CD4-positive, alpha-beta T cell treated with Interleukin-1 beta for 1 hour (primary cell): ENCODE results near the gene SYNE2.
A peak's percentile ranks its signal among the peaks of the same experiment; 100 is the strongest.

Source experiments
- DNase-seq, 2 donors: peaks; one replicate each; pipeline ENCODE4 v3.0.0-alpha.2; 2020 to 2022

Gene SYNE2

DNA sequence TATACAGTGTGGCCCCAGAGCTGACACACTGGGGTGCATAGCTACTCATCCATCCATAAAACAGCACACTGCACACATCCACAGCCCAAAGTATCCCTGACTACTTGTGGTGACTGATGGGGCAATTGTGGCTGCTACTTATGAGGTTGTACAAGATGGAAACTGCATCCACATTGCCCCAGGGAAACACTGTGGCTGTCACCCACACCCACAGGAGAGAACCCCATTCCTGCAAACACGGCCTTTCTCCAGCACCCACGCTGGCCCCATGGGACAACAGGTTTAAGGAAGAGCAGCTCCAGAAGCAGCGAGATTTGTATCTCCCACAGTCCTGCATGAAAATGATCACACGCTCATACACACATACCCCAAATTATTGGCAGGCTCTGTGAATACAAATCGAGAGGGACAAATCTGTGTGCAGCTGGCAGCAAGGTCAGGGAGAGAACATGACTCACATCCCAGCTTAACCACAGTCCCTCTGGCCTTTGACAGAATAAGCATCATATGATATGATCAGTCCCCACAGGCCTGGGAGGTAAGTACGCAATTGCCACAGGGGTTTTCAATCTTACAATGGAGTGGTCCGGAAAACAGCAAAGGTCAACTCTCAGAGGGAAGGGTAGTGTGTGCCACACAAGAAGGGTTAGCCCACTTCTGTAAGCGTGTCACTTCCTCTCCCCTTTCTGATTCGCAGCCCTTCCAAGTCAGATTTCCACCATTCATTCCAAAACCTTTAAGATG, 379.5 kb downstream of the SYNE2 start:
- DNase-seq, result no peak

DNA sequence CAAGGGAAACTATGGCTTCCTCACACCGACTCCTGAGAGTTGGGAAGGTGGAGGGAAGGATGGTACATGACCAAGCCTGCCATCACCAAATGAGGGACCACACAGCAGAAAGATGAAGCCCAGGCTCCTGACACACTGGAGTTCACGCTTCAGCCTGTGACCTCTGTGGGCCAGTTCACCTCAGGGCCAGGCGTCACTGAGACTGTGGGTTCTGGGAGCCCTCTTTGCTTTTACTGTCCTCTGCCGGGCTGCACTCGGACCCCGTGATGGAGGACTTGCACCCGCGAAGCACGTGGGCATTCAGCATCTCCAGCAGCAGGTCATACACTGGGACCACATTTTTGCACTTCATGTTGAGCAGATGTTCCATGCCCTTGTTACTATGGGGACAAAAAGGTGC, 380.1 kb downstream of the SYNE2 start:
- no peak for DNase-seq

DNA sequence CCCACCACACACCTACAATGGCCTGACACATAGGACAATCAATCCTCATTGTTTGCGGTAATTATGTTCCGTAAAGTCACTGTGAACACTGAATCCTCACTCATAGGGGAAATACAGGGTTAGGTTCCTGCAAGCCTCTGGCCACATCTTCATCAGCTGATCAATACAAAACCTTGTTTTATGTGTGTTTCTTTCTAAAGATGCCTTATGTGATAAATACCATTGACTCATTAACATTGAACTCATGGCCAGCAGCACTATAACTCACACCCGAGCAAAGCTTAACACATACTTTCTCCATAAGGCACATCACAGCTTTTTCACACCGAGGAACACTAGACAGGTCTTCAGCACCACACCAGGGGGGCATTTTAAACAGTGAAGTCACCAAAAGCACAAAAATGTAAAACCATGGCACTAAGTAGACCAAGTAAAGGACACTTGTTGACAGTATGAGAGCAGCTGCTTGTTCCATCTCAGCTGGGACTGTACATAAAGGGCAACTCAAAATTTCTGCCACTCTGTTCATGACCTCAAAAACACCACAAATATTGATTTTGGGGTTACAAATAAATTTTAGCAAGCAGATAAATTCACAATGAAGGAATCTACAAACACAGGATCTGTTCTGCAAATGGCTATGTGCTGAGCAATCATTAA, 380.9 kb downstream of the SYNE2 start:
- no peak for DNase-seq

DNA sequence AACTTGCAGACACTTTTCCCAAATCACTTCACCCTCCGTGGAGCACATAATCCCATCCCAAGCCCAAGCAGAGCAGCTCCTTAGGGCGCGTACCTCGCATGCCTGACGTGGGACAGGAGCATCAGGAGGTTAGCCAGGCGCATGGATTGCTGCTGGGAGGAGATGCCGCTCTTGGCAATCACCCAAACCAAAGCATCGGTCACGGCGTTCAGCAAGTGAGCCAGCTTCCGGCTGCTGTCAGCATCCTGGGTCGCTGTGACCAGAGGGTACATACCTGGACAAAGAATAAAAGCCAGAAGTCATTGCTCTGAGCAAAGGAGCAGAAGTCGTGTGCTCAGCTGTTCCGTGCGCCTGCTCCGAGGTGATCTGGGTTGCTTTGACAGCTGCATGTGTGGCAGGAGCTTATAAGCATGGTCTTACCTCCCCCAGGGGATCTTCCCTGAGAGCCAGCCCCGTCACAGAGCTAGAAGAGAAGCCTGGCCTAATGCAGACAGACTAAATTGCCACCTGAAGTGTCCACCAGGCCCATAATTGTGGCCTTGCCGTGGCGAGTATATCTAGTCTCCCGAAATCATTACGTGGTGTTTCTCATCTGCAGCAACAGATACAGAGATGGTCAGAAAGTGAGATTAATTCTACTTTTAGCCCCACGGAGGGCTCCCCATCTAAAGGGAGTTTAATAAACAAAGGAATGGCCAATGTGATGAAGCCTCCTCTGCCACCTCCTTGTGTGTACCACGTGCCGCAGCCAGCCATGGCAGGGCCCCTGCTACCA, 382.3 kb downstream of the SYNE2 start:
- DNase-seq, result peak in 1 of 2 donors; percentile 17

DNA sequence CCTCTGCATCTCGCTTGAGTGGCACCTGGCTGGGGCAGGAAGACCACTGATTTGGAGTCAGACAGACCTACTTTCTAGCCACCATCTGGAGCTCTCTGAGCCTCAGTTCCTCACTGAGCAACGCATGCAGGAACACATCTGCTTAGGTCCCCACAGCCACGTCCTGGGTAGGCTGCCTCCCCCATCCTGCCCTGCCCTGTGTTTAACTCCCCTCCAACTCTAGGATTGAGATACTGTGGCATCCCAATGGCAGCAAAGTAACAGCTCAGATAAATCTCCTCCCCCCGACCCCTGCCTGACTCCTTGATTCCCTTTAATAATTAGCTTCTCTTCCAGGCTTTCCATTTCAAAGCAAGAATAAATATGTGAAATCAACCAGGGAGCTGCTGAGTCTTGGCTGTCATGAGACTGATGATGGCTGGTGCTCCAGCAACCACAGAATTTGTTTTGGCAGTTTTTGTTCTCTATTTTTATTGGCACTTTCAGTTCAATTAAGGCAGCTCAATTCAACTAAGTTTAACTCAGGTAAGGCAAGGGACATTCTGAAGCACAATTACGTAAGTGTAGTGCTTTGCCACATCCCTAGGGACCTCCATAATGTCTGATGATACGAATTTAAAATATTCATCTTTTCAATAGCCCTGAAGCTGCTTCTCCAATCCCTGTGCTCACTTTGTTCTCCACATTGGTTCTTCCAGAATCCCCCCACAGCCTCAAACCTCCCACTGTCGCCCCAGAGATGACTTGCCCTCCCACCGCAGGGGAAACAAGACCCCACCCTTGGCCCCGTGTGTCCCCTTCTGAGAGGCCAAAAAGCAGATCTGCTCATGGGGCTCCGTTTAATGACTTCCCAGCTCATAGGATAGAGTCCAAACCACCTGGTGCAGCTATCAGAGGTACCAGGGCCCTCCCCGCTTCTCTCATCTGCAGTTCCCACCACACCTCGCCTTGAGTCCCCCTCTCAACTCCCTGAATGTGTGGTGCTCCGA, 383.1 kb downstream of the SYNE2 start:
- peak in 1 of 2 donors; percentile 76 for DNase-seq

DNA sequence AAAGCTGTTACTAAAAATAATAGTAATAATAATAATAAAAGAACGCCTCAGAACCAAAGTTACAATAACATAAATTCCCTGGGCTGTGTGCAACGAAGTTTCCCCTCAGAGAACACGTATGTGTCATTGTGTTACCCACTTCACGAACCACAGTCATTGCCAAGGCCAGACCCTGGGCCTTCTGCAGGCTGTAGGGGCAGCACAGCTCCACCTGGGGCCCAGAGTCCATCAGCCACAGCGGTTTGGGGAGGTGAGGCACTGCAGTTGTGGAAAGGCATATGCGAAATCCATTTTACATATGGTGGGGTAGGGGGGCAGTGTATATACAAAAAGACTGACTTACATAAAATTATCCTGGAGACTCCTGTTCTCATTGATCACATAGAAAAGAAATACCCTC, 385.2 kb downstream of the SYNE2 start:
- no peak for DNase-seq

DNA sequence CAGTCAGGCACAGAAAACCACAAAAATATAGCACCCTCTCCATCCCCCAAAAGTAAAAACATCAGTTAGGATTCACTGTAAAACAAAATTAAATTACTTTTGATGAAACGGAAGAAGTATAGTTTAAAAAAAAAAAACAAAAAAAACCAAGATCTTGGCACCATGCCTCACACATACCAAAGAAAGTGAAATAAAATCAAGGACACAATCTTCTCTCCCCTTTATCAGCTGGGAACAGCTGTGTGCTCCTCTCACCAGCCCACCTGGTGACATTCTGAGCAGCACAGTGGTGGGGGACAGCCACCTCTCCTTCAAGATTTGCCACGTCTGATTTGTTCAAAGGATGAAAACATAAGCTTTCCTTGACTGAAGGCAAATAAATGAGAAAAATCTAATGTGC, 385.8 kb downstream of the SYNE2 start:
- DNase-seq, result no peak

DNA sequence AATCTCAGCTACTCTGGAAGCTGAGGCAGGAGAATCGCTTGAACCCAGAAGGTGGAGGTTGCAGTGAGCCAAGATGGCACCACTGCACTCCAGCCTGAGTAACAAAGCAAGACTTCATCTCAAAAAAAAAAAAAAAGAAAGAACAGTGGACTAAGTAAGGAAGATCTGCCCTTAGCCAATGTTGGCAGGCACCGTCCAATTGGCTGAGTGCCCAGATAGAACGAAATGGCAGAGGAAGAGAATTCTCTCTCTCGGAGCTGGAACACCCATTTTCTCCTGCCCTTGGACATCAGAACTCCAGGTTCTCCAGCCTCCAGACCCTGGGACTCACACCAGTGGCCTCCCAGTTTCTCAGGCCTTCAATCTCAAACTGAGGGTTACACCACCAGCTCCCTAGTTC, 391.5 kb downstream of the SYNE2 start:
- DNase-seq, result no peak

DNA sequence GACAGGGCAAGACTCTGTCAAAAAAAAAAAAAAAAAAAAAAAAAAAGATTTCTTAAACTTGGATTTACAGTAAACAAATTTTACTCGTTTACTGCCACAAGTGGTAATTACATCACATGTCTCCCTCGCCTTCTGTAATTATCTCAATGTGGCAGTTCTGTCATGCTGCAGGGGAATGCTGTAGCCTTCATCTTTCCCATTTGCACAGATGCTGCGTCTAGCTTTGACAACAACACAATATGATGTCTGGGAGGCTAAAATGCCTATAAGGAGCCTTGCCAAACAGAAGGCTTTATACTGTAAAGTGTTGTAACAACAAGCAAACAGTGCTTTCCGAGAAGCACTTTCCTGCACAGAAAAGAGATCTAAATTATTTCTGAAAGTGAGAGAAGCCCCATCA, 392.7 kb downstream of the SYNE2 start:
- no peak for DNase-seq

DNA sequence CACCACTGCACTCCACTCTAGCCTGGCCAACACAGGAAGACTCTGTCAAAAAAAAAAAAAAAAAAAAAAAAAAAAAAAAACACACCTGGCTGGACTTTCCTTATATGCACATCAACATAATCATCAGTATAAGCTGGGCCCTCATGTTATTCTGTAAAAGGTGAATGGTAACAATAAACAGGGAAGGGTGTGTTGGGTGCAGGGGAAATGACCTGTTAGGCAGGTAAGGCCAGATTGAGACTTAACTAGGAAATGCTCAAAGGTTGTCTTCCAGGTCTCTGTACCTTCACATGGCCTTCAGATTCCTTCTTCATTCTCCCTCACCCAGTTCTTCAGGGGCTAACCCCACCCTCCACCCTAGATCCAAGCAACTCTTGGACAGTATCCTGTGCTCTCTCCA, 393.9 kb downstream of the SYNE2 start:
- DNase-seq, result no peak

DNA sequence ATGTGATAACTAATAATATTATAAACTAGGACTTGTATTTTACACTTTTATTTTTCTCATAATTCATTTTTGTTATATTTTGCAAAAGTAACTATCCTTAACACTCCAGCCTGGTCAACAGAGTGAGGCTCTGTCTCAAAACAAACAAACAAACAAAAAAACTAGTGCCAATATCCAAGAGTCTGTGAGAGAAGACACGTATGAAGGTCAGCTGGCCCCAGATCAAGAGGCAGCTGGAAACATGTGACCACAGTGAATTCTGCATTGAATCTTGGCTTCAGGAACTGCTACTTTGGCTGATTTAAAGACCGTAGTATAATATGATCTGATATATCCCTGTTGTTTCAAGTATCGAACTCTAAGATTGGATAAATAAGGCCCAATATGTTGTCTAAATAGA, 394.4 kb downstream of the SYNE2 start:
- DNase-seq, result no peak

DNA sequence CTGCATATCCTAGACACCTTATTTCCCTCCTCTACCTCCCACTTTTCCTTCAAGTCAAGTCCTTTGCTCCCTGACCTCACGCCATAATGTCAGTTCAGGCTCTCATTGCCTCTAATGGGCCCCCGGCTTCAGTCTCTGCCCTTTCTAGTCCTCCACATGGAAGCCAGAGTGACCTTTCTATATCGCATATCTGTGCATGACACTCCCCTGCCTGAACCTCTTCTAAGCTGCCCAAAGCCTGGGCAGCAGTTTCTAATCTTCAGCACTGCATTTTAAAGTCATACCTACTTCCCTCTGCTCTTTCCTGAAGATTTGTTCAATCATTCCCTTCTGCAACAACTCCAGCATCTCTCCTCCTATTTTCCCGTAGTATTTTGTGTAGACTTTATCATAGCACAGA, 395.9 kb downstream of the SYNE2 start:
- no peak for DNase-seq

DNA sequence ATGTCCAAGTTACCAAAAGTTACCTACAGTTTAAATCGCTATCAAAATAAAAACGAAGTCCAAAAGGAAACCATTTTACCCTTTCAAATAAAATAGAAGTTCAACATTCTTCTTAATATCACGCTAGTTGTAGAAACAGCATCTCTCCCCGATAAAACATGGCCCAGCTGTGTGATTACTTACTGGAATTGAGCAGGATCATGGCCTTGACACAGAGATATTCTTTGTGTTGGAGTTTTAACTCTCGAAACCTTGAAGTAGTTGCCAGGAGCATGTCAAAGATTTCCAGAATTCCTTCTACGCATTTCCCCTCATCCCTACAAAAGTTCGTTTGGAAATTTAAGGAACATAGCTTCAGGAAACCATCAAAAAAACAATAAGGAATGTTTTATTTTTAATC, 396.6 kb downstream of the SYNE2 start:
- no peak for DNase-seq

DNA sequence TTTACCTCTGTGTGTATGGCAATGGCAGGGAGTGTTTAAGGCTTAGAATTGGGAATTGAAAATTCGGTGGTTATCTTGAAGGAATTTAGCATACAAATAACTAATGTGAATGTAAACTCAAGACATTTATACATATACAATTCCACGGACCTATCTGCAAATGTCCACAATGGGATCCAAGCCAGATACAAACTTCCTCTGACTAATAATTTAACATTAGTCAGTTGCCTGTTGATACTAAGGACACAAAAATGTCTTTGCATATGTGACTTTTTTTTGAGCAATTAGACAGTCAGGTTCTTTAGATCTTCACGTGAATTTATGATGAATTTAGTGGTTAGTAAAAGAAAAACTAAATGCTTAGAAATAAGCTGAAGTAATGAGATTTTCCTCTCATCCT, 400.9 kb downstream of the SYNE2 start:
- no peak for DNase-seq

DNA sequence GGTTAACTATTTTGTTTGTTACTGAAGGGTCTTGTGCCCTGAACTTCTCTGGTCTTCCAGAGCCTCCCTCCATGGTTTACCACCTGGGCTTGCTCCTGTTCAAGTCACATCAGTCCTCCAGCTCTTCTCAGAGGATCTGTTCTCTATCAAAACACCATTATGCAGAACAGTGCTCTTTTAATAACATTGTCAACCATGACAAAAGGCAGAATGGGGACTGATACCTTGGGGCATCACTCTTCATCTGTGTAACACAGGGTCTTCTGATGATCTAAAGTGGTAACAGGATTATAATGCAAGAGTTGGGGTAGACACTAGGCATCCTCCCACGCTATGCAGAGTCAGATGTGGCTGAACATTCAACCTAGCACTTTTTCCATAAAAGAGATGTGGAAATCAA, 403.0 kb downstream of the SYNE2 start:
- DNase-seq, result no peak

DNA sequence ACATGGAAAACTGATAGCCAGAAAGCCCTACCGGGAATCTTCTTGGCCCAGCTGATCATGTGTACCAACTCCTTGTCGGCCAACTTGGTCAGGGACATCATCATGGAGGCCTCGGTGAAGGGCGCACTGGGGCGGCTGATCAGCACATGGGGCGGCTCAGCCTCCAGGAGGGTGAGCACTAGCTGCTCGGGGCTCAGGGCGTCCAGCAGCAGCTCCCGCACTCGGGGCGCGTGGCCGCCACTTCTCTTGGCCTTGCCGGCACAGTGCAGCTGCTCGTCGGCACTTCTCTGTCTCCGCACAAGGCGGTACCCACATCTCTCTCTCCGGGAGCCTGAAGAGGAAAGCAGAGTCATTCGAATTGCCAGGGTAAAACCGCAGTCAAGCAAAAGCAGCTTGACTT, 407.6 kb downstream of the SYNE2 start:
- DNase-seq, result no peak

DNA sequence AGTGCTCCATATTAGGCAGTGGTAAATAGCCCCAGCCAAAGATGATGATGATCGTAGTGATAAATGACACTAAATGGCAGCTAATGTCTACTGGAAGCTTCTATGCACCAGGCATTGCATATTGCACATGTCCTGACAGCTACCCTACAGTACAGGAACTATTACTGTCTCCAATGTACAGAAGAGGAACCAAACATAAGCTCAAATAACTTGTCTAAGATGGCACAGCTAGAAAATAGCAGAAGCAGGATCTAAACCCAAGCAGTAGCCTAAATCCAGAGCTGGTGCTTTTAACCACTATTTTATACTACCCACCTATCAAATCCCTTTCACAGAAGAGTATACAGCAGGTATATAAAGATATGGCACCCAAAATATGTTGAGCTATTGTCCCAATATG, 412.4 kb downstream of the SYNE2 start:
- no peak for DNase-seq

DNA sequence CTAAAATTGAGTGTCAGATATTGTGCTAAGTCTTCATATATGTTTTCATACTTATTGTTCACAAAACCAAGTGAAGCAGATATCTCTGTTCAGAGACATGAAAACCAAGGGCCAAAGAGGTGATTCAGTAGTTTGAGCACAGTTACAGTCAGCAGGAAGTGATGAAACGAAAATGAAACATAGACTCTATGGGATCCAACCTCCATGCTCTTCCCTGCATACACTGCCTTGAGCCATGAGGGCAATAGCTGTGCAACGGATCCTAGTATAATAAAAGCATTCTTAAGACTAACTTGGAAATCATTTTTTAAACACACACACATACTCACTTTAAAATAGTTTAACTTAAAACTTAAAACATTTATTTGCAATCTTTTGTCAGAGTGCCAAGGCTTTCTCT, 413.4 kb downstream of the SYNE2 start:
- DNase-seq, result peak in 1 of 2 donors; percentile 3

DNA sequence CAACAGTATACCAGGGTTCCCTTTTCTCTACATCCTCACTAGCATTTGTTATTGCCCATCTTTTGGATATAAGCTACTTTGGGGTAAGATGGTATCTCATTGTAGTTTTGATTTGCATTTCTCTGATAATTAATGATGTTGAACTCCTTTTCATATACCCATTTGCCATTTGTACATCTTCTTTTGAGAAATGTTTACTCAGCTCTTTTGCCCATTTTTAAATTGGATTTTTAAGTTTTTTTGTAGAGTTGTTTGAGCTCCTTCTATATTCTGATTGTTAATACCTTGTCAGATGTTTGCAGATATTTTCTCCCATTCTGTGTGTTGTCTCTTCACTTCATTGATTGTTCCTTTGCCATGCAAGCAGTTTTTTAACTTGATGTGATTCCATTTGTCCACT, 419.2 kb downstream of the SYNE2 start:
- DNase-seq, result no peak
